GM12878 (cell line): ENCODE data around the gene EMILIN3. TPM values are rescaled to one million over a fixed set of nuclear protein-coding genes. Genes with fewer than 3 reads are reported as not detected.

Experiments used
- ATAC-seq: fragments of 200-7000 bp; cut with Tn5 transposase; 3 replicates; pipeline ENCODE4 v1.9.1; 2020; ENCODE audit warnings: mild to moderate bottlenecking, moderate library complexity
- BruUV-seq: library from RNA; stranded (reverse); fragments of 400-500 nt; replicated peaks from 2 replicates; lab custom pipeline; 2021; lab: Mats Ljungman, UMichigan
- CTCF ChIA-PET: fragments of 300-600 bp; sonication (Branson Sonifier 250); formaldehyde crosslinking; extraction: SDS; loops from one replicate; lab custom pipeline; 2021; ENCODE audit warnings: inconsistent platforms; lab: Yijun Ruan, JAX
- POLR2A ChIA-PET: fragments of 350-600 bp; formaldehyde crosslinking; extraction: SDS; loops from one replicate; lab custom pipeline; 2021; ENCODE audit warnings: inconsistent platforms; lab: Charles Lee
- RAD21 ChIA-PET: fragments of 300-600 bp; sonication (Branson Sonifier 250); formaldehyde crosslinking; loops from one replicate; lab custom pipeline; 2023; ENCODE audit warnings: antibody characterized with exemption; ENCODE audit not compliant: unreplicated experiment; lab: Charles Lee
- SMC1A ChIA-PET: fragments of 300-600 bp; sonication (Branson Sonifier 250); formaldehyde crosslinking; loops from one replicate; lab custom pipeline; 2023; ENCODE audit not compliant: unreplicated experiment, uncharacterized antibody; lab: Charles Lee
- DNase-seq: peaks from one replicate; pipeline ENCODE4 v3.0.0-alpha.2; 2011; ENCODE audit warnings: low read depth, low spot score
- FAIRE-seq: peaks from 3 replicates; lab custom pipeline; 2011; peaks lifted over from hg19 to GRCh38; lab: Jason Lieb, UNC
- H2AFZ ChIP-seq: 2 replicates; pipeline ENCODE4 v1.6.0; 2011; ENCODE audit warnings: low read depth, low read length, control low read depth; ENCODE audit not compliant: control insufficient read depth
- H3K27ac ChIP-seq: 2 replicates; pipeline ENCODE4 v1.5.1; 2011; ENCODE audit warnings: control low read depth; ENCODE audit not compliant: control insufficient read depth, insufficient read depth
- H3K27me3 ChIP-seq, 2 experiments: replicated peaks in 1 of 2; 2 replicates each; pipeline versions ENCODE4 v1.6.0 to v1.6.1; 2011; ENCODE audit warnings: low read length in 1 of 2; ENCODE audit not compliant: control insufficient read depth in 2 of 2, insufficient read depth in 2 of 2
- H3K36me3 ChIP-seq, 2 experiments: 2 replicates each; pipeline ENCODE4 v1.5.1; 2011; ENCODE audit warnings: low read length in 1 of 2; ENCODE audit not compliant: control insufficient read depth in 2 of 2, insufficient read depth in 2 of 2
- H3K4me1 ChIP-seq: 2 replicates; pipeline ENCODE4 v1.6.1; 2011; ENCODE audit warnings: mild to moderate bottlenecking, low read length, moderate library complexity, mixed read lengths; ENCODE audit not compliant: control insufficient read depth, insufficient read depth
- H3K4me2 ChIP-seq: 2 replicates; pipeline ENCODE4 v1.6.0; 2011; ENCODE audit warnings: control low read depth; ENCODE audit not compliant: control insufficient read depth, insufficient read depth
- H3K4me3 ChIP-seq: fragments of 200-600 bp; sonication (generic); 2 replicates; pipeline ENCODE4 v1.5.1; 2016
- H3K79me2 ChIP-seq: 2 replicates; pipeline ENCODE4 v1.6.0; 2011; ENCODE audit warnings: low read length; ENCODE audit not compliant: control insufficient read depth, insufficient read depth
- H3K9ac ChIP-seq: 2 replicates; pipeline ENCODE4 v1.8.0; 2011; ENCODE audit warnings: low read length, control low read depth, mixed read lengths; ENCODE audit not compliant: control insufficient read depth, insufficient read depth
- H3K9me3 ChIP-seq: replicated peaks from 3 replicates; pipeline ENCODE4 v1.5.1; 2011; ENCODE audit warnings: mild to moderate bottlenecking, low read length; ENCODE audit not compliant: control insufficient read depth, insufficient read depth
- H4K20me1 ChIP-seq: 2 replicates; pipeline ENCODE4 v1.6.0; 2011; ENCODE audit not compliant: control insufficient read depth, insufficient read depth
- JUND ChIP-seq: IDR thresholded peaks from 2 replicates; pipeline ENCODE4 v1.6.1; 2012; ENCODE audit warnings: low read depth, mild to moderate bottlenecking, low read length, improper control_type of control experiment, moderate library complexity
- NFXL1 ChIP-seq: fragments of 450-650 bp; IDR thresholded peaks from 2 replicates; pipeline ENCODE4 v1.6.1; 2017; ENCODE audit warnings: antibody characterized with exemption, mild to moderate bottlenecking, borderline replicate concordance
- WGBS: methylation state at CpG from one replicate; pipeline ENCODE4 v1.1.6; 2016; ENCODE audit warnings: low lambda C conversion rate; ENCODE audit not compliant: insufficient replicate concordance, insufficient coverage; ENCODE audit errors: missing lambda C conversion rate; 5-methylcytosine and 5-hydroxymethylcytosine counted together
- in situ Hi-C: fragments of 300-500 bp; cut with MboI; formaldehyde crosslinking; loops from 9 replicates; pipeline ENCODE4 v1.14.3; 2018; ENCODE audit warnings: mixed read lengths
- intact Hi-C: fragments of 100-400 bp; cut with micrococcal nuclease; formaldehyde crosslinking; loops from one replicate; pipeline ENCODE4 v1.14.2; 2022; ENCODE audit not compliant: unreplicated experiment
- polyA plus RNA-seq, 11 experiments: library from polyadenylated mRNA; depleted of rRNA in 4 of 11; unstranded in 6 of 11; stranded (reverse) in 5 of 11; fragments of >200 nt; fragmentation: Nextera tagmentation in 4 of 11; fragmentation: Illumina TruSeq in 1 of 11; extraction: Ambion mirVana in 4 of 11; extraction: Trizol in 1 of 11; gene quantifications; 1 replicate in 1 of 11; 2 replicates in 10 of 11; pipeline versions ENCODE4 v1.2.1 to v1.2.3, GENCODE V29; 2011 to 2016; ENCODE audit warnings: inconsistent platforms in 2 of 11, missing spikeins in 2 of 11, low read depth in 1 of 11
- total RNA-seq, 4 experiments: library from RNA; depleted of rRNA in 3 of 4; stranded (reverse); fragments of >200 nt in 3 of 4; fragmentation: Illumina TruSeq in 1 of 4; extraction: Trizol in 1 of 4; gene quantifications; 2 replicates each; pipeline versions ENCODE4 v1.2.1 to v1.2.3, GENCODE V29; 2013 to 2021
- TF ChIP-seq, protein P1 (sequence below): IDR thresholded peaks from 2 replicates; pipeline ENCODE4 v1.6.1; 2012; ENCODE audit warnings: improper control_type of control experiment, low read depth, low read length; ENCODE audit not compliant: insufficient replicate concordance
- TF ChIP-seq, protein P2 (sequence below), 3 experiments: IDR thresholded peaks in 2 of 3; conservative IDR thresholded peaks in 1 of 3; 2 replicates each; pipeline ENCODE4 v1.5.1; 2011; ENCODE audit warnings: low read depth in 3 of 3, low read length in 3 of 3, mild to moderate bottlenecking in 3 of 3, control low read depth in 2 of 3, moderate library complexity in 2 of 3, inconsistent platforms in 1 of 3, mixed read lengths in 1 of 3; ENCODE audit not compliant: control insufficient read depth in 2 of 3, insufficient read depth in 1 of 3; ENCODE audit errors: extremely low read depth in 1 of 3

EMILIN3 gene
- total and polyA plus RNA-seq, 10 of the 15 experiments (the other 5 are each of a cell fraction or from before 2014, with no cell fraction given) = not detected

DNA sequence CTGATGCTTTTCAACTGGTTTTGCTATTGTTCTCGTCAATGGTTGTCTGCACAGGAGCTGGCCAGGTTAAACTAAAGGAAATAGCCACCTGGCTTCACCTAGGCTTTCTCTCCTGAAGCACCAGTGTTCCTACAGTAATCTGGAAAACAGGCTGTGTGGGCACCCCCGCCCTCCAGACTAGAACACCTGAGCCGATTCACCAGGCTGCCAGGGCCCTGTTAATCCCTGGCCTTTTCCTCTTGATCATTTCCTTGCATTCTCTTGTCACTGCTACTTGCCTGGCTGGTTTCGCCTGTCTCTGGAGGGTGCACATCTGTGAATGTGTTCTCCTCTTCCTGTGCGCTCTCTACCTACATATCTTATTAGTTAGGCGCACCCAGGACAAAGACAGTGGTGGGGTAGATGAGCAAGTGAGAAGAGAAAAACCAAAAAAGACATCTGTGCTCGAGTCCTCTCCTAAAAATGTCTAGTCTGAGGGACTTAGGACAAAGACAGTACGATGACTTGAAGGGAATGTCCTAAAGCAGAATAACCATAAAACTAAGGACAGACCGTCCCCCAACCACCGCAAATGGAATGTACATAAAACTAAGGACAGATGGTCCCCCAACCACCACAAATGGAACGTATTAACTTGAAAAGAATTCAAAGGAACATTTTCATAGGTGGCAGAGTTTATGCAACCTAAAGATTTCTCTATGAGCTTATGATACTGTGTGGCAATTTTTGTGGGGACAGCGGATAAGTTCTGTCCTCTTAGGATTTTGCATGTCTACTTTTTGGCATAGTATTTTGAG is 45.9 kb upstream of the EMILIN3 start (continued):
- TF ChIP-seq, protein P1, sequence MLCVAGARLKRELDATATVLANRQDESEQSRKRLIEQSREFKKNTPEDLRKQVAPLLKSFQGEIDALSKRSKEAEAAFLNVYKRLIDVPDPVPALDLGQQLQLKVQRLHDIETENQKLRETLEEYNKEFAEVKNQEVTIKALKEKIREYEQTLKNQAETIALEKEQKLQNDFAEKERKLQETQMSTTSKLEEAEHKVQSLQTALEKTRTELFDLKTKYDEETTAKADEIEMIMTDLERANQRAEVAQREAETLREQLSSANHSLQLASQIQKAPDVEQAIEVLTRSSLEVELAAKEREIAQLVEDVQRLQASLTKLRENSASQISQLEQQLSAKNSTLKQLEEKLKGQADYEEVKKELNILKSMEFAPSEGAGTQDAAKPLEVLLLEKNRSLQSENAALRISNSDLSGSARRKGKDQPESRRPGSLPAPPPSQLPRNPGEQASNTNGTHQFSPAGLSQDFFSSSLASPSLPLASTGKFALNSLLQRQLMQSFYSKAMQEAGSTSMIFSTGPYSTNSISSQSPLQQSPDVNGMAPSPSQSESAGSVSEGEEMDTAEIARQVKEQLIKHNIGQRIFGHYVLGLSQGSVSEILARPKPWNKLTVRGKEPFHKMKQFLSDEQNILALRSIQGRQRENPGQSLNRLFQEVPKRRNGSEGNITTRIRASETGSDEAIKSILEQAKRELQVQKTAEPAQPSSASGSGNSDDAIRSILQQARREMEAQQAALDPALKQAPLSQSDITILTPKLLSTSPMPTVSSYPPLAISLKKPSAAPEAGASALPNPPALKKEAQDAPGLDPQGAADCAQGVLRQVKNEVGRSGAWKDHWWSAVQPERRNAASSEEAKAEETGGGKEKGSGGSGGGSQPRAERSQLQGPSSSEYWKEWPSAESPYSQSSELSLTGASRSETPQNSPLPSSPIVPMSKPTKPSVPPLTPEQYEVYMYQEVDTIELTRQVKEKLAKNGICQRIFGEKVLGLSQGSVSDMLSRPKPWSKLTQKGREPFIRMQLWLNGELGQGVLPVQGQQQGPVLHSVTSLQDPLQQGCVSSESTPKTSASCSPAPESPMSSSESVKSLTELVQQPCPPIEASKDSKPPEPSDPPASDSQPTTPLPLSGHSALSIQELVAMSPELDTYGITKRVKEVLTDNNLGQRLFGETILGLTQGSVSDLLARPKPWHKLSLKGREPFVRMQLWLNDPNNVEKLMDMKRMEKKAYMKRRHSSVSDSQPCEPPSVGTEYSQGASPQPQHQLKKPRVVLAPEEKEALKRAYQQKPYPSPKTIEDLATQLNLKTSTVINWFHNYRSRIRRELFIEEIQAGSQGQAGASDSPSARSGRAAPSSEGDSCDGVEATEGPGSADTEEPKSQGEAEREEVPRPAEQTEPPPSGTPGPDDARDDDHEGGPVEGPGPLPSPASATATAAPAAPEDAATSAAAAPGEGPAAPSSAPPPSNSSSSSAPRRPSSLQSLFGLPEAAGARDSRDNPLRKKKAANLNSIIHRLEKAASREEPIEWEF = no peak
- no peak for TF ChIP-seq JUND

DNA sequence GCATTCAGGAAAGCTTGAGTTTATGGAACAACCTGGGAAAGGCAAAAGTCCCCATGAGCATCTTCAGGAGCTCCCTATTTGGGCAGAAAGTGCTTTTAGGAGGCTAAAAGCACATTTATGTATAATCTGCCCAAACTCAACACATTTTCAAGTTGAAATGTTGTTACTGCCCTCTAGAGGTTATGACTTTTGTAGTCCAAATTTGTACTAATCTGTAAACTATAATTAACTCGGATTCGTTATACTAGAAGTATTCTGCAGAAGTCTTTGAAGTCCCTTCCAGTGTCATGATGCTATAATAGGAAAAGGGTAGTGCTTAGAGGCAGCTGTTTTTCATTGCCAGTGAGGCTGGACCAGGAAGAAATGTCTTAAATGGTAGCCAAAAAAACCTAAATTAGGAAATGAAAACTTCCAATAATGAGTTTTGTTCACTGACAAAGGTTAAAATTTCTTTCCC is 44.8 kb upstream of the EMILIN3 start:
- H3K4me1 ChIP-seq = peaks cover 17% of the 10 kb centered on the region
- in situ Hi-C loops (no loop called here), intact Hi-C loops (no loop called here)
- ChIA-PET RAD21 (no interaction called here), POLR2A (interaction anchor here (0.9 to 1.5 kb wide), 2 partner anchors 13 to 73 kb away, joined by 3 read pairs; no protein-coding TSS in a partner anchor), CTCF (interaction anchor here (0.6 to 1.5 kb wide), 9 partner anchors 8 to 815 kb away, joined by 3 to 8 read pairs (median 4); no protein-coding TSS in a partner anchor), SMC1A (interaction anchor here (0.5 to 1.3 kb wide), 3 partner anchors 22 to 593 kb away, joined by 3 to 5 read pairs (median 3); partner anchors contain the start of gene CHD6)
- WGBS = 24% methylated on average over 2 of the region's 2 CpGs
- no peak overlapping the region for H3K4me3 ChIP-seq
- no TSS peak for BruUV-seq
- peaks cover 3 to 29% of the 10 kb centered on the region in 2 experiments for H3K36me3 ChIP-seq
- H2AFZ ChIP-seq = no peak overlapping the region
- DNase-seq (no peak), ATAC-seq (no peak; the same call in 2 of the 3 replicates), FAIRE-seq (no peak)
- H3K4me2 ChIP-seq = no peak overlapping the region
- no peak overlapping the region for H3K27ac ChIP-seq
- H3K9me3 ChIP-seq = no peaks in the 10 kb centered on the region
- no peak for TF ChIP-seq NFXL1
- TF ChIP-seq, protein P2, sequence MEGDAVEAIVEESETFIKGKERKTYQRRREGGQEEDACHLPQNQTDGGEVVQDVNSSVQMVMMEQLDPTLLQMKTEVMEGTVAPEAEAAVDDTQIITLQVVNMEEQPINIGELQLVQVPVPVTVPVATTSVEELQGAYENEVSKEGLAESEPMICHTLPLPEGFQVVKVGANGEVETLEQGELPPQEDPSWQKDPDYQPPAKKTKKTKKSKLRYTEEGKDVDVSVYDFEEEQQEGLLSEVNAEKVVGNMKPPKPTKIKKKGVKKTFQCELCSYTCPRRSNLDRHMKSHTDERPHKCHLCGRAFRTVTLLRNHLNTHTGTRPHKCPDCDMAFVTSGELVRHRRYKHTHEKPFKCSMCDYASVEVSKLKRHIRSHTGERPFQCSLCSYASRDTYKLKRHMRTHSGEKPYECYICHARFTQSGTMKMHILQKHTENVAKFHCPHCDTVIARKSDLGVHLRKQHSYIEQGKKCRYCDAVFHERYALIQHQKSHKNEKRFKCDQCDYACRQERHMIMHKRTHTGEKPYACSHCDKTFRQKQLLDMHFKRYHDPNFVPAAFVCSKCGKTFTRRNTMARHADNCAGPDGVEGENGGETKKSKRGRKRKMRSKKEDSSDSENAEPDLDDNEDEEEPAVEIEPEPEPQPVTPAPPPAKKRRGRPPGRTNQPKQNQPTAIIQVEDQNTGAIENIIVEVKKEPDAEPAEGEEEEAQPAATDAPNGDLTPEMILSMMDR (IDR thresholded peaks at IDR 0.05 in 2 of 3, conservative IDR thresholded peaks at IDR 0.05 in 1 of 3; ENCODE audit: control insufficient read depth in 2 of 3, extremely low read depth in 1 of 3, insufficient read depth in 1 of 3, low read depth in 3 of 3, low read length in 3 of 3) = peak in 1 of 3 experiments; percentile 35; a peak in 2 of 6 replicates
- no peaks in the 10 kb centered on the region for H3K27me3 ChIP-seq
- no peaks in the 10 kb centered on the region for H3K79me2 ChIP-seq
- no peaks in the 10 kb centered on the region for H4K20me1 ChIP-seq
- H3K9ac ChIP-seq = no peak overlapping the region
